Stimulated activated memory B cell treated with anti-CD40 and anti-IgM and Interleukin-4, amounts not matched to agents 10 μg/mL and 1 μg/mL and 100 μg/mL, for 72 hours (primary cell): ENCODE results near the gene LRRC37A.
"Not testable (repeated sequence)": the region's sequence is repeated elsewhere in the genome, so short reads cannot be mapped to it uniquely, and the experiment has no call there.

Experiments
- ATAC-seq: fragments of 150-1000 bp; cut with Tn5 transposase; 2 replicates; pipeline ENCODE4 v1.10.0; 2021
- H3K27ac Mint-ChIP-seq: one replicate; pipeline ENCODE4 v1.8.0; 2022; ENCODE audit warnings: mild to moderate bottlenecking, mixed read lengths
- H3K27me3 Mint-ChIP-seq: one replicate; pipeline ENCODE4 v1.8.0; 2022; ENCODE audit warnings: mixed read lengths
- H3K36me3 Mint-ChIP-seq: one replicate; pipeline ENCODE4 v1.8.0; 2022; ENCODE audit warnings: mixed read lengths
- H3K4me1 Mint-ChIP-seq: one replicate; pipeline ENCODE4 v1.8.0; 2022; ENCODE audit warnings: mixed read lengths
- H3K4me3 Mint-ChIP-seq: one replicate; pipeline ENCODE4 v1.8.0; 2022; ENCODE audit warnings: mild to moderate bottlenecking, moderate library complexity, mixed read lengths
- H3K9me3 Mint-ChIP-seq: one replicate; pipeline ENCODE4 v1.8.0; 2022; ENCODE audit warnings: mixed read lengths

The LRRC37A gene

DNA sequence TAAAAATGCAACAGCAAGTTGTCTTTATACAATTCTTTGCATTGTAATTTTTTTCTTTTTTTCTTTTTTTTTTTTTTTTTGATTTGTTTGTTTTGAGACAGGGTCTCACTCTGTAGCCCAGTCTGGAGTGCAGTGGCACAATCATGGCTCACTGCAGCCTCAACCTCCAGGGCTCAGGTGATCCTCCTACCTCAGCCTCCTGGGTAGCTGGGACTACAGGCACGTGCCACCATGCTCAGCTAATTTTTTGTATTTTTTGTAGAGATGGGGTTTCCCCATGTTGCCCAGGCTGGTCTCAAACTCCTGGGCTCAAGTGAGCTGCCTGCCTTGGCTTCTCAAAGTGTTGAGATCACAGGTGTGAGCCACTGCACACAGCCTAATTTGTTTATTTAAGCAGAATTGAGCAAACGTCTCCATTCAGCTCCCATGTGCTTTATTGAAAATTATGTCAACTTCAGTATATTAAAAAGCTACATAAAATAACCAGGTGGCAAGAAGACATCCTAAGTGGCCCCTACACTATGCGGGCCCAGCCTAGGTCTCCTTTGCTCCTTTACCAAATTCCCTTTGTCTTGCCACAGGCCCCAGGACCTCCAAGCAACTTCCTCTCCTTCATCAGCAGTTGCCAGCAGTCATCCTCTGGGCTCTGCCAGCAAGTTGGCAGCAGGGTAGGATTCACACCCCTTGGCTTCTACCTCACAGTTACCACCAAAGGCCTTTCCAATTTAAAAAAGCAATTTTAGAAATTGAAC is 18.0 kb upstream of the LRRC37A start:
- not testable (repeated sequence) for H3K4me3 Mint-ChIP-seq, ATAC-seq, H3K27me3 Mint-ChIP-seq, H3K9me3 Mint-ChIP-seq, H3K36me3 Mint-ChIP-seq, H3K27ac Mint-ChIP-seq, H3K4me1 Mint-ChIP-seq

DNA sequence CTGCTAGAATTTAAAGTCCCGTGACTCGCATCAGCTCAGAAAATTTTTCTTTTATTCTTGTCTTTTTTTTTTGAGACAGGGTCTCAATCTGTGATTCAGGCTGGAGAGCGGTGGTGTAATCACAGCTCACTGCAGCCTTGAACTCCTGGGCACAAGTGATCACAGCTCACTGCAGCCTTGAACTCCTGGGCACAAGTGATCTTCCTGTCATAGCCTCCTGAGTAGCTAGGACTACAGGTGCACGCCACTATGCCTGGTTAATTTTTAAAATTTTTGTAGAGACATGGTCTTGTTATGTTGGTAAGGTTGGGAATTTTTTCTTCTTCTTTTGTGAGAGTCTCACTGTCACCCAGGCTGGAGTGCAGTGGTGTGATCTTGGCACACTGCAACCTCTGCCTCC is 13.6 kb upstream of the LRRC37A start:
- not testable (repeated sequence) for H3K27ac Mint-ChIP-seq, H3K4me1 Mint-ChIP-seq, ATAC-seq, H3K27me3 Mint-ChIP-seq, H3K36me3 Mint-ChIP-seq, H3K9me3 Mint-ChIP-seq, H3K4me3 Mint-ChIP-seq

DNA sequence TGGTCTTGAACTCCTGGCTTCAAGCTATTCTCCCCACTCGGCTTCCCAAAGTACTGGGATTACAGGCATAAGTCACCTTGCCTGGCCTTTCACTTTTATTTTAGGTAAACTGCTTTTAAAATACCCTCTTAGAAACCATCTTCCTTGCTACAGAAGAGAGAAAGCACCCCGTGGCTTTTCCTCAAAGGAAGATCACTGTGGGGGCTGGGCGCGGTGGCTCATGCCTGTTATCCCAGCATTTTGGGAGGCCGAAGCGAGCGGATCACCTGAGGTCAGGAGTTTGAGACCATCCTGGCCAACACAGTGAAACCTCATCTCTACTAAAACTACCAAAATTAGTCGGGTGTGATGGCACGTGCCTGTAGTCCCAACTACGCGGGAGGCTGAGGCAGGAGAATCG is 12.3 kb upstream of the LRRC37A start:
- ATAC-seq, H3K4me1 Mint-ChIP-seq: not testable (repeated sequence)

DNA sequence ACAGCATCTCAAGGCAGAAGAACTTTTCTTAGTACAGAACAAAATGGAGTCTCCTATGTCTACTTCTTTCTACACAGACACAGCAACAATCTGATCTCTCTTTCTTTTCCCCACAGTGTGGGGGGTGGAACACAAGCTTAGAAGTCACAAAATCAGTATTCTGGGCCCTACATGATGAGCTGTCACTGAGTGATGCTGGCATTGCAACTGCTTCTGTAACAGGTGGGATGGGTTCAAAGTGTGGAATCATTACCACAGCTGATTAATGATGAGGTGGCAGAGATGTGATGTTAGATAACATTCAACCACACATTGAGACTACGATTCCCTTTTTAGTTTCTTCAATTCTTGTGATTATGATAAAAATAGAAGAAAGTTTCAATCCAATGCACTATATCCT is 10.5 kb upstream of the LRRC37A start:
- H3K9me3 Mint-ChIP-seq, H3K27ac Mint-ChIP-seq, ATAC-seq, H3K36me3 Mint-ChIP-seq, H3K4me1 Mint-ChIP-seq, H3K4me3 Mint-ChIP-seq, H3K27me3 Mint-ChIP-seq: not testable (repeated sequence)

More for the DNA sequence above, 12.3 kb upstream of the LRRC37A start:
- not testable (repeated sequence) for H3K27ac Mint-ChIP-seq, H3K4me3 Mint-ChIP-seq, H3K9me3 Mint-ChIP-seq, H3K36me3 Mint-ChIP-seq, H3K27me3 Mint-ChIP-seq

DNA sequence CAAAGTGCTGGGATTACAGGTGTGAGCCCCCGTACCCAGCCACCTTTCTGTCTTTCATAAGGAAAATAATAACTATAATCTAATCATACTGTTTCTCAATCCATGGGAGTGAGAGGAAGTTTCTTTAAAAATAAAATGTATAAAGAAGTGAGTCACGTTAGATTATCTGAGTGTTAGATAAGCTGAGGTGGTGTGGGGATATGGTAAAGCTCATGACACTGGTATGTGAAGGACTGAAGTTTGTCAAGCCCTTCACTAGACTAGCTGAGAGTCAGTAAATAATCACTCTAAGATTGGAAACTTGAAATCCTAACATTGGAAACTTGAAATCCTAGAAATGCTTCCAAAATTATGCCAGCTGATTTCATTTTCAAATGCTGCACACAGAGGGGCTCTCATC is 9.4 kb upstream of the LRRC37A start:
- not testable (repeated sequence) for H3K27me3 Mint-ChIP-seq, ATAC-seq, H3K4me3 Mint-ChIP-seq, H3K4me1 Mint-ChIP-seq, H3K36me3 Mint-ChIP-seq, H3K9me3 Mint-ChIP-seq, H3K27ac Mint-ChIP-seq

DNA sequence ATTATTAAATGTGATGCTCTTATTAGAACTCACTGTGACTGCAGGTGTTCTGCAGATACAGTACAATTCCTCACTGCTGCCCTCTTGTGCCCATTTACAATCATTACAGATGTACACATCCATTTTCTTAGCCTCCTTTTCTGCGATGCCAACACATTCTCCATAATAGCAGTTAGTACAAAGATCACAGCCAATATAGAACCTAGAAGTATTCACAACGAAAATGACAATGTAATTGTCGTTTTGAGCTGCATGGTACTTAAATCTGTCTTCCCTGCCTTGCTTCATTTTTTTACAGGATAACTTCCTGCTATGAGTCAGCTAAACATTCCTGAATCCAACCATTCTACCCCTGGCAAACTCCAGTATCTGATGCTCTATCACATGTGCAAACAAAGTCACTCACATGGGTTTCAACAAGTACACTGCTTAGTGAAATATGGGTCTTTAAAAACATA is 8.1 kb upstream of the LRRC37A start:
- not testable (repeated sequence) for H3K27ac Mint-ChIP-seq, H3K27me3 Mint-ChIP-seq, H3K4me3 Mint-ChIP-seq, H3K36me3 Mint-ChIP-seq, H3K9me3 Mint-ChIP-seq
- peak; percentile 66 for ATAC-seq
- H3K4me1 Mint-ChIP-seq, result peaks cover 22% of the 10 kb centered on the region

DNA sequence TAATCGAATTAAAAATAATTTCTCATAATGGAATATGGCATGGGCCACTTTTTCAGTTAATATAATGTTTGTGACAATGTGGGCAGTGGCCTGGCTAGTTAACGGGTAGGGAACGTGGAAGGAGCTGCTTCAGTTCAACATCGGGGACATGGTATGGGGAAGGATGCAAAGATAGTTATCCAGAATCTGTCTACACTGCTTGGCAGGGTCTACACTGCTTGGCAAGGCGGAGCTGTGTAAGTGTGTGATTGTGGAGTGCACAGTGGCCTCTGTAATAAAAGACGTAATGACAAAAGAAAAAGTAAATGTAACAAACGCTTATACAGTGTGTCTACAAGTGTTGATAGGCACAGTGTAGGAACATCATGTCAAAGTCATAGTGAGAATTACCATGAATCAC is 7.3 kb upstream of the LRRC37A start:
- not testable (repeated sequence) for H3K27me3 Mint-ChIP-seq, H3K4me3 Mint-ChIP-seq, ATAC-seq, H3K27ac Mint-ChIP-seq, H3K36me3 Mint-ChIP-seq, H3K9me3 Mint-ChIP-seq
- peaks cover 22% of the 10 kb centered on the region for H3K4me1 Mint-ChIP-seq

DNA sequence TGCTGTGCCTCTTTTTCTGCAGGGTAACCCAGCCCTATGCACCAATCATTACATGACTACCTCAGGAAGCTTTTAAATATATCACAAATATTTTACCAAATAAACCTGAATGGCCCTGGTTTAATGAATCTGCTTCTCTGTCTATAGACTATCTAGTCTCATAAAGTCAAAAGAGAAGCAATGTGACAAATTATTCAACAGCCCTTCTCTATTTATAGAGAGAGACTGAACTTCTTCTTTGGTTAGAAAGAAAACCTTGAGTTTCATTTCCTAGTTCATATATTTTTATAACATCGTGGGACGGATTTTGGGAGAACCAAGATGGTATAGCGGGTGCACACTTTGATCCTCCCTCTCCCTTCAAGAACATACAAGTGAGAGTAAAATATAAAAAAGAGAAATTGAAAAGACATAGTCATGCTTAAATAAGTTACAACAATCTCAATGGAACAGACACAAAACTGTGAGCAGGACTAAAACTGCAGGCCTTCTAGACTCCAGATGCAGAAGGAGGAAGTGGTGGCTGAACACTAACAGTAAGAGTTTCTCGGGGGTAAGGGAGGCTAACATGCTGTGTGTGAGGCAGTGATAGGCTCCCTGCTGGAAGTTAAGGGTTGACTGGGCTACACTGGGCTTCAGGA is 3.9 kb upstream of the LRRC37A start:
- not testable (repeated sequence) for H3K27me3 Mint-ChIP-seq, H3K36me3 Mint-ChIP-seq, H3K9me3 Mint-ChIP-seq
- Mint-ChIP-seq H3K4me3 (peak overlapping the region; percentile 76), H3K27ac (peak overlapping the region; percentile 99), H3K4me1 (peaks cover 22% of the 10 kb centered on the region)
- peak; percentile 100 for ATAC-seq

DNA sequence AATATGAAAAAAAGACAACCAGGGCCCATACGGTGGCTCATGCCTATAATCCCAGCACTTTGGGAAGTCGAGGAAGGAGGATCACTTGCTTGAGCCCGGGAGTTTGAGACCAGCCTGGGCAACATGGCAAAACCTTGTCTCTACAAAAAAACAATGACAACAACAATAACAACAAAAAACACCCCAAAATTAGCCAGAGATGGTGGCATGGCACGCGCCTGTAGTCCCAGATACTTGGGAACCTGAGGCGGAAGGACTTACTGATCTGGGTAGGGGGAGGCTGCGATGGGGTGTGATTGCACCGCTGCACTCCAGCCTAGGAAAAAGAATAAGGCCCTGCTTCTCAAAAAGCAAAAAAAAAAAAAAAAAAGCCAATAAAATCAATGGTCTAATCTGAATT is 3.3 kb upstream of the LRRC37A start:
- not testable (repeated sequence) for H3K27me3 Mint-ChIP-seq, ATAC-seq, H3K9me3 Mint-ChIP-seq, H3K36me3 Mint-ChIP-seq
- Mint-ChIP-seq H3K4me3 (peak overlapping the region; percentile 76), H3K27ac (peak overlapping the region; percentile 99), H3K4me1 (peaks cover 21% of the 10 kb centered on the region)

DNA sequence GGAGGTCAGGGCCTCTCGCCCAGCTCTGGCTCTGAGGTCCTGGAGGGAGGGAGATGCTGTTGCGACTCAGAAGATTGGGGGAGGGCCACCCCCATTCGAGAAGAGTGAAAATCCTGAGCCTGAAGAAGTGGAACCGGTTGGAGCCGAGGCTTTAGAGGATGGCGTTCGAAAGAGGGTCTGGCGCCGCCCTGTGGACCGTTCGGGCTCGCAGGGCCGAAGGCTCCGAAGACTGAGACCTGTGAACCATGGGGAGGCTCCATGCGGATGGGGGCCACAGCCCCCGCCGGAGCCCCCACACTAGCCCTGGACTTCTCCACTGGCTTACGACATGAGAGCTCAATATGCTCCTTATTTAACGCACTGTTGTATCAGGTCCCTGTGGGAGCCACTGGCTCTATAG is 46.3 kb downstream of the LRRC37A start:
- H3K36me3 Mint-ChIP-seq, ATAC-seq, H3K27ac Mint-ChIP-seq, H3K27me3 Mint-ChIP-seq, H3K4me1 Mint-ChIP-seq, H3K9me3 Mint-ChIP-seq, H3K4me3 Mint-ChIP-seq: not testable (repeated sequence)

DNA sequence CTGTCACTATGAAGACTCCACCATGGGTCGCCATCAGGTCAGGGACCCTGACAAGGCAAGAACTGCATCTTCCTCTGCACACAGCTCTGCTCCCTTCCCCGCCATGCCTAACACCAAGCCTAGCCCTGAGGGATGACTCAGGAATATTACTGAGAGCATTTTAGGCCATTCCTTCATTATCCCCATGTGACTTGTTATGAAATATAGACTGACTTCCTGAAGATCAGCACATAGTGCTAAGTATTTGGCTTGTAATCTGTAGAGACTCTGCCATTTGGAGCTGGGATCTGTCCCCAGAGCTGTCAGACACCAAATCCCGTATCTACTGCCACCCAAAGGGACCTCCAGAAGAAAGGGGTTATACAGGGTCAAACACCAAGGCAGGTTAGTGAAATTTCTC is 47.2 kb downstream of the LRRC37A start:
- H3K36me3 Mint-ChIP-seq, ATAC-seq, H3K27ac Mint-ChIP-seq, H3K27me3 Mint-ChIP-seq, H3K4me1 Mint-ChIP-seq, H3K4me3 Mint-ChIP-seq, H3K9me3 Mint-ChIP-seq: not testable (repeated sequence)

DNA sequence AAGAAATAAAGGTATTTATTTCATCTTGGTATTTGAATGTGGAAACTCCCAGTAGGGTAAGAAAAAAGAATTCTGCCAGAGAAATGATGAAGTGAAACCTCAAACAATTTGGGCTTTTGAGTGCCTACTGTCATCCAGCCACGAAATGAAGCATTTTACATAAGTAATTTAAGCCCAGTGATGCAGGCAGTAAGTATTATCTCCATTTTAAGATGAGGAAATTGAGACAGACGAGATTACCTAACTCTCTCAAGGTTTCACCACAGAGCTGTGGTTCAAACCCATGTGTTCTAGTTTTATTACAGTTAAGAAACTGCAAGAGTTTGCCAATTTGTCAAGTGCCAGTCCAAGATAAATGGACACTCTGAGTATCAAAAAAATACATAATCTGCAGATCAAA is 53.4 kb downstream of the LRRC37A start:
- not testable (repeated sequence) for H3K4me3 Mint-ChIP-seq, H3K27me3 Mint-ChIP-seq, H3K9me3 Mint-ChIP-seq, H3K36me3 Mint-ChIP-seq, H3K4me1 Mint-ChIP-seq, H3K27ac Mint-ChIP-seq
- ATAC-seq, result peak; percentile 87

DNA sequence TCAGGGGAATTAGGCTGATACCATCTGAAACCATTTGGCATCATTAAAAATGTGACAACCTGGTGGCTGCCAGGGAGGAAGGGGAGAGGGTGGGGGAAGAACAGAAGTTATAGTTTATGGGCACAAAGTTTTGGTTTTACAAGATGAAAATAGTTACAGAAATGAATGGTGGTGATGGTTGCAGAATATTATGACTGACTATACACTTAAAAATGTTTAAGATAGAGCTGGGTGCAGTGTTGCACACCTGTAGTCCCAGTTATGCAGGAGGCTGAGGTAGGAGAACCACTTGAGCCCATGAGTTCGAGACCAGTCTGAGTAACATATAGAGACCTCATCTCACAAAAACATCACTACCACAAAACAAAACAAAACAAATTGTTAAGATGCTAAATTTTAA is 54.1 kb downstream of the LRRC37A start:
- not testable (repeated sequence) for H3K4me3 Mint-ChIP-seq, ATAC-seq, H3K4me1 Mint-ChIP-seq, H3K27me3 Mint-ChIP-seq, H3K36me3 Mint-ChIP-seq, H3K27ac Mint-ChIP-seq, H3K9me3 Mint-ChIP-seq

DNA sequence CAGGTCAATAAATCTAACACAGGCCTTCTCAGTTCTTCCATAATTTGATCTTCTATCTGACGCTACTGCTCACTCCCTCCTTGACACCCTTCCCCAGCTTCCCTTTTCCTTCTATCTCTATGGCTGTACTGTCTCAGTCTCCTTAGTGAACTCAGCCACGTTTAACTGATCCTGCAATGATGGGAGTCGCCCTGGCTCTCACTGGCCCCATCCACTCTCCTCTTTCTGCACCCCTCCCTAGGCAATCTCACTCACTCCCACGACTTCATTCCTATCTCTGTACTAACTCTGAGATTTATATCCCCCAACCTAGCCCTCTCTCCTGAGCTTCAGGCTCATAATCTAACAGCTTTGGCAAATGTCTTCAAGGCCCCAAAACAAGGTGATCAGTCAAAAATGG is 58.9 kb downstream of the LRRC37A start:
- H3K4me1 Mint-ChIP-seq, ATAC-seq, H3K36me3 Mint-ChIP-seq, H3K27me3 Mint-ChIP-seq, H3K4me3 Mint-ChIP-seq, H3K9me3 Mint-ChIP-seq, H3K27ac Mint-ChIP-seq: not testable (repeated sequence)

DNA sequence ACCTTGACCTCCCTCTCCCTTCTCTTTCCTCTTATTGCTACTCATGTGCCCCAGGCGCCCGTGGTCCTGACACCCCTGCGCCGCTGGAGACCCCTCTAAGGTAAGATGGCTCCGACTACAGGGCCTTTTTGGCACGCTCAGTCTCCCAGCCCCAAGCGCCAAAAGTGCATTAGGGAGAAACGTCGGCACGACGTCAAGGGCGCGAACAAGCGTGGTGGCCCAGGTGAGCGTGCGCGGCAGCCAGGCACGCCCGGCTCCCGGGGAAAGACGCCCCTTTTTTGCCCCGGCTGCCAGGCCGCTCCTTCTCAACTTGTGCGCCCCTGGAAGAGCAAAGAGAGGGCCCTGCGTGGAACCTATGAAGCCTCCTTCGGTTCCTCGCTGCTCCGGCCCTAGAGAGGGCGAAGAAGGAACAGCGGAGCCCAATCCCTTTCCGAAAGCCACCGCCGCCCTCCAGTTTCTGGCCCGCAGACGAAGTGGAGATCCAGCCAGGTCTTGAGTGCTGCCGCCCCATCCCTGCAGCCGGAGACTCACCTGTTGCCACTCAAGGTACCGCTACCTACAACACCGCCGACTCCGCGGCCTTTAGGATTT is 66.3 kb downstream of the LRRC37A start:
- not testable (repeated sequence) for H3K27me3 Mint-ChIP-seq

DNA sequence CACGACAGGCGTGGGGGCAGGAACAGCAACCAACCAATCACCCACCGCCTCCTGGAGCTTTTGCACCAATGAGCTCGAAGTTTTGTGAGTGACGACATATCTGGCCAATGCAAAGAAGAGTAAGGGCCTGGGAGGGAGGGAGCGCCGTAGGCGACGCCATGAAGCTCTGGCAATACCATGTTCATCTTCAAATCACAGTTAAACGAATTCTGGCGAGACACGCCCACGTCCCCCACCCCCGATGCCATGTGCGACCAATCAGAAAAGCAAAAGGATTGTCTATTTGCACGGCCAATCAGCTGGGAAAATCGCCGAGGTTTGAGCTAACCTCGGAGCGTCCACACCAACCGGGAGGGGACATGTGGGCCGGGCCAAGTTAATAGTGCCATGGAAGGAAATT is 66.8 kb downstream of the LRRC37A start, which contains the start of gene ARL17B:
Gene ARL17B, minus strand, starts transcription at position 12 of the 400 bp plus-strand sequence. CDS start 3,369 bp downstream, outside the sequence.
- not testable (repeated sequence) for H3K36me3 Mint-ChIP-seq

More for the DNA sequence above, 66.3 kb downstream of the LRRC37A start:
- not testable (repeated sequence) for H3K36me3 Mint-ChIP-seq, H3K27ac Mint-ChIP-seq, H3K4me3 Mint-ChIP-seq, H3K9me3 Mint-ChIP-seq, H3K4me1 Mint-ChIP-seq
- peak; percentile 76 for ATAC-seq

More for the DNA sequence above, 66.8 kb downstream of the LRRC37A start, which contains the start of gene ARL17B:
- not testable (repeated sequence) for H3K27me3 Mint-ChIP-seq, H3K4me1 Mint-ChIP-seq, H3K4me3 Mint-ChIP-seq, H3K27ac Mint-ChIP-seq, H3K9me3 Mint-ChIP-seq
- ATAC-seq, result peak; percentile 100
